NCI-H1417 (cell line): ENCODE measurements around the gene CHST11.

Experiments used
- DNase-seq, 3 experiments: peaks; one replicate each; lab custom pipeline; 2025; lab: John Stamatoyannopoulos, UW

CHST11 gene

DNA sequence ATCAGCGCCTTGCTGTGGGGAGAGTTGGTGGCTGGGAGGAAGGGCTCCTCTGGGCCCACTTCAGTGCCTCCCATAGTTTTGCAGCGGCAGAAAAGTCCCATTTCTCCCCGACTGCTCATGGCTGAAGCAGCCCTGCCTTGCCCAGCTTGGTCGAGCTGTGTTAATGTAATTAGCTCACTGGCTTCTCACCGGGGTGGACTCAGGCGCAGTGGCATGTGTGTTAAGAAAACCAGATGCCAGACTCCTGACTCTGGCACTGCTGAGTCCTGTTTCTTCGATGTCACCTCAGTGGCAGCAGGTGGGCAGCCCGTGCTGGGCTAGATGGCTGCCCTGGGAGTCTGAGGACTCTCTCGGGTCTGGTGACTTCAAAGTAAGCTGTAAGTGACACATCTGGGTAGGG, 47.4 kb downstream of the CHST11 start:
- peak in 1 of 3 experiments; percentile 16 for DNase-seq

DNA sequence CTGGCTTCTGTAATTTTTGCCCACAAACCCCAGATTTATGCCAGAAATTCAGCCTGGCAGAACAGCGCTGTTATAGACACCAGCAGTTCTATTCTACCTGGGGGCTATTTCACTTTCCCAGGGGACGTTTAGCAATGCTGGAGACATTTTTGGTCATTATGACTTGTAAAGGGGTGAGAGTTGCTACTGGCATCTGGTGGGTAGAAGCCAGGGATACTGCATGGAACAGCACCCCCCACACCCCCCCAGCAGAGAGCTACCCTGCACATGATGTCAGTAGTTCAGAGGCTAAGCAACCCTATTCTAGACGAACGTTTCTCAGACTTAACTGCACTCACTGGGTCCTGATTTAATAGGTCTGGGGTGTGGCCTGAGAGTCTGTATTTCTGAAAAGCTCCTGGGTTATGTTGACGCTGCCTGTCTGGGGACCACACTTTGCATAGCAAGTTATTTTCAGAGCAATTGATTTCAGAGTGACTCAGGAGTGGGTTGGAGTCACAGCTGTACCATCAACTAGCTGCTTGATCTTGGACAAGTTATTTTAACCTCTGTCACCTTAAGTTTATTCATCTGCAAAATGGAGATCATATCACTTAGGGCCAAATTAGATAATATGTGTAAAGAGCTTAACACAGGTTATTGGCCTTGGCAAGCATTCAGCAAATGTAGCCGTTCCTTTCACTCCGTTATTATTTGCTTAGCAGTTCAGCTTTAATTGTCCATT, 48.5 kb downstream of the CHST11 start:
- peak; percentile 44 to 92 (median 64) for DNase-seq

DNA sequence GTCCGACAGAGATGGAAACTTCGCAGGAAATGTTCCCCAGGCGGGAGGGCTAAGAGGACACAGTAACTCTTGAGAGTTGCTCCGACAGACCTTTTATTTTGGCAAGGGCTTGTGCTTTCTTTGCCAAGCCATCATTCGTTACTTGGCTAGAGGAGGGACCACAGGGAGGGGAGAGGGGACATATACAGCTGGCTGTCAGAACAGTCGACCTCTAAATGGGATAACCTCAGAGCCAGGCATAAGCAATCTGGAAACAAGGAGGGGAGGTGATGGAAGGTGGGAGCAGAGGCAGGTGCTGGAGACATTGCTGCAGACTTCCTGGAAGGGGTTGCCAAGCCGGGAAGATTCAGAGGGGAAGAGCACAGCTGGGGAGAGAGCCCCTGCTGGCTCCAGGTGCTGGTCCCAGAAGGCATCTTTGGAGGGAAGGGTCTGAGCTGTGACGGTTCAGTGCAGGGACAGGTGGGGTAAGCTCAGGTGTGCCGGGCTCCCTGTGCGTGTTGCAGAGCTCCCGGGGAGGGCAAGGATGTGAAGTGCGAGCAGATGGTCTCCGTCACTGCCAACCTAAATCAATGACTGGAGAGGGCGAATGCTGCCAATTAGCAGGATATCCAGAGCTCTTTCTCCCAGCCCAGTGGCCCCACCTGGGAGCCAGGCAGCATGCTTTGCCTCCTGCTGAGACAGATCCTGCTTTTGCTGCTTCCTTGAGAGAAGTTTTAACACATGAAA, 50.1 kb downstream of the CHST11 start:
- DNase-seq: peak; percentile 89 to 97 (median 96)

DNA sequence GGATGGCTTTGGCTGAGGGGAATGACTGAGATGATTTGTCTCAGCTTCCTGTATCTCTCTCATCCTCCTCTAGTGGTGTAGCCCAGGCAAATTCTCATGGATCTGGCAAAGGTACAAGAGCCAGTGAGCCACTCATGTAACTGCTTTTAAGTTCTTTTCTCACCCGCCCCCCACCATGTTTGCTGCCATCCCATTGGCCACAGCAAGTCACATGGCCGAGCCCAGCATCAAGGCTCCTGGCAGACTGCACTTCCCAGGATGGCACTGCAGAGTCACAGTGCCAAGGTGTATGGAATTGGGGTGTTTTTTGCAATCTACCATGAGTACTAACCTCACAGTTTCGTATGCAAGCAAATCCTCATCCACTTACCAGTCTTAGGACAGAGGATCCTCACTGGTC, 50.9 kb downstream of the CHST11 start:
- DNase-seq: peak; percentile 44 to 74 (median 65)

DNA sequence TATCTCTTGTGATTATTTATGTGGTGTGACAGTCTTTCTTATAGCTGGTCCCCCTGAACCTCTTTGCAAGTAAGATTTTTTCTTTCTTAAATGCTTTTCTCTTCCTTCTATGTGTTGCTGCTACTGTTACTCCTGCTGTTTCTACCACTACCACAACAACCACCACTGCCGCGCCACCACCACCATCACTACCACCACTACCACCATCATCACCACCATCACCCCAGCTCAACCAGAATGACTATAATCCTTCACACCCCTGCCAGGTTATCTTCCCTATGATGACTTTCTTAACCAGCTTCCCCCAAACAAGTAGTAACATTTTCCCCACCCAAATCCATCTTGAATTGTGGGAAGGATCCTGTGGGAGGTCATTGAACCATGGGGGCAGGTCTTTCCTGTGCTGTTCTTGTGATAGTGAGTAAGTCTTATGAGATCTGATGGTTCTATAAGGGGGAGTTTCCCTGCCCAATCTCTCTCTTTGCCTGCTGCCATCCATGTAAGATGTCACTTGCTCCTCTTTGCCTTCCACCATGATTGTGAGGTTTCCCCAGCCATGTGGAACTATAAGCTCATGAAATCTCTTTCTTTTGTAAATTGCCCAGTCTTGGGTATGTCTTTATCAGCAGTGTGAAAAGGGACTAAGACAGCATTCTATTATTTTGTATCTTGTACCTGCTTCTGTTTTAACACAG, 52.2 kb downstream of the CHST11 start:
- DNase-seq: no peak

DNA sequence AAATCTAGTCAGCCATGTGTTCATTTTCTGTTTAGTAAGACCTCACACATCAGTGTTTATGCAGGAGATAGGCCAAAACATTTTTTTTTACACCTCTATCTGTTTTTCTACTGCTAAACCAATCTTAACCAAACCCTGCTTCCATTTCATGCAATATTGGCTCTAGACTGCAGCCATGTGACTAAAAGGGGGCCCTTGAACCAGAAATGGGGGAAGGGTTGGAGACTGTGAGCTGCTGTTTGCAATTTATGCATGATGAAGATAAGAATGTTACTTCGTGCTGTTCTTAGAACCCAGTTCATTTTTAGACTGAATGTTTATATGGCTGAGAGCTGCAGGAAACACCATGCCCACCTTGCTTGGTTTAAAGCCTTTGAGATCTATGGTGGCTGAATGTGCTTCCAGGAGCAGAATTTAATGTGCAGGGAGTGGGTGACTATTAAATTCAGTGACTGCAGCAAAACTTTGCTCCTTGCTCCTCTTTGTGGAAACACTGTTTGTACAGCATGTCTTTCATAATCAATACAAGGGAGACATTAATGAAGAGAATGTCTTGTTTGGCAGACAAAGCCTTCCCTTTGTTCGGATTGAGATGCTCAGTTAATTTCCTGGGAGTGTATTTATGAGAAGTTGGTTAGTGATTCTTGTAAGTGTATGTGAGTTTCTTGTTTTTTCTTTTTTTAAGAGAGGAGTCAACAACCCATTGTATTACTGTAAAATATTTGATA, 53.6 kb downstream of the CHST11 start:
- DNase-seq: no peak

DNA sequence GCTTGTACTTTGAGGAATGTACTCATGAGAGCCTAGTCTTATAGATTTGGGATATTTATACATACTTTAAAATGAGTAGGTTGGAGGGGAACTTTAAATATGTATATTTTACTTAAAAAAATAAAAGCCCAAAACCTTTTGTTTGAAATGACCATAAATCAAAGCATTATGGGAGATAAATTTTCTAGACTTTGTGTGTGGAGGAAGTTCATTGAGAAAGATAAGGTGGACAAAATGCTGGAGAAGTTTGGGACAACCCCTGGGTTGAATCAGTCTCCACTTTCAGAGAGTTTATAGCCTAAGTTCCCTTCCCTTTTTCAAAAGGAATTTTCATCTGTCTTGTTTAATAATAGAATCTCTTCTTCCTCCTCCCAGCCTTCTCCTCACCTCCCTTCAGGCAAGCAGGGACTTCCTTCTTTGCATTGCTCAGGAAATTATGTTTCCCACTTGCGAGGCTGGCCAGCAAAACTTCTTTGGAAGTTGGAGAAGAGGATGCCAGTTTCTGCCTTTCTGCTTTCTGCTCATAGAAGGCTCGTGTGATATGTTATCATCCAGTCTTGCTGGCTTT, 54.2 kb downstream of the CHST11 start:
- DNase-seq: no peak

DNA sequence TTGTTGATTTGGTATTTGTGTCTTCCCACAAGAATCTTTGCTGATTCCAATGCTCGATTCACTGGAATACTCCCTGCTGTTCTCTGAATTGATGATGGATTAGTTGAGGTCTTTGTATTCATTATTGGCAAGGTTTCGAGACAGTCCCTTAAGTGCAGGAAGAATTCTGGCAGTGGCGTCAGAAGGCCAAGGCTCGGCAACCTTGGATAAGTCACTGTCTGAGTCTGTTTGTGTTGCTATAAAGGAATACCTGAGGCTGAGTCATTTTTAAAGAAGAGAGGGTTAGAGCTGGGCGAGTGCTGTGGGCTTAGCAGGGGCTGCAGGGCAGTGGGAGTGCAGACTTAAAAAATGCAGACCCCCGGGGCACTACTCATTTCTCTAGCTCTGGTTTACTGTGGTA, 56.9 kb downstream of the CHST11 start:
- no peak for DNase-seq

DNA sequence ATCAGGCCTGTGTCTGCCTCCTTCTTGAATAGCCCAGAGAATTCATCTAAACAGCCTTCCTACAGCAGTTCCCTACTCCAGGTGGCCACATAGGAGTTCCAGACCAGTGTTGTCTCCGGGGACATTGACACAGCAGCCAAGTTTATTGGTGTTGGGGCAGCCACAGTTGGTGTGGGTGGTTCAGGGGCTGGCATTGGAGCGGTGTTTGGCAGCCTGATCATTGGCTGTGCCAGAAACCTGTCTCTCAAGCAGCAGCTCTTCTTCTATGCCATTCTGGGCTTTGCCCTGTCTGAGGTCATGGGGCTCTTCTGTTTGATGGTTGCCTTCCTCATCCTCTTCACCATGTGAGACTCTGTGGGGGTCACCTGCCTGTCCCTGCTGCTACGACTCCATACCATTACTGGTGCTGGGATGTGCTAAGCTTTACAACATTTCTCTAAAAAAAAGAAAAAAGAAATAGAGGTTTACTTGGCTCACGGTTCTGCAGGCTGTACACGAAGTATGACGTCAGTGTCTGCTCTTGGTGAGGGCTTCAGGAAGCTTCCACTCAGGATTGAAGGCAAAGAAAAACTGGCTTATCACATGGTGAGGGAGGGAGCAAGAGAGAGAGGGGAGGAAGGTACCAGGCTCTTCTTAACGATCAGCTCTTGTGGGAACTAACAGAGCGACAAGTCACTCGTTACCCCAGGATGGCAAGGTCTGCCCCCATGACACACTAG, 57.5 kb downstream of the CHST11 start:
- DNase-seq: no peak

DNA sequence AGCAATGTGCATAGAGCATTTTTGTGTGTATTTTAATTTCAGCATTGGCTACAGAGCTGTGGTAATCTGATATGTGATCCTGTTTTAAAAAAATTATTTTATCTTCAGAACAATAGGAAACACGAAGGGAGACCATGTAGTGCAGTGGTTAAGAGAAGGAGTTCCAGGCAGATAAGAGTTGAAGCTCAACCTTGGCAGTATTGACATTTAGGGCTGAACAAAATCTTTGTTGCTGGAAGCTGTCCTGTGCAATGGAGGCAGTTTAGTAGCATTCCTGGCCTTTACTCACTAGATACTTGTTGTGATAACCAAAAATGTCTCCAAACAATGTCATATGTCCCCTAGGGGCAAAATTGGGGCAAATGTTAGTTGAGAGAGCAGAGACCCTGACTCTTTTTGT, 59.2 kb downstream of the CHST11 start:
- DNase-seq: no peak

DNA sequence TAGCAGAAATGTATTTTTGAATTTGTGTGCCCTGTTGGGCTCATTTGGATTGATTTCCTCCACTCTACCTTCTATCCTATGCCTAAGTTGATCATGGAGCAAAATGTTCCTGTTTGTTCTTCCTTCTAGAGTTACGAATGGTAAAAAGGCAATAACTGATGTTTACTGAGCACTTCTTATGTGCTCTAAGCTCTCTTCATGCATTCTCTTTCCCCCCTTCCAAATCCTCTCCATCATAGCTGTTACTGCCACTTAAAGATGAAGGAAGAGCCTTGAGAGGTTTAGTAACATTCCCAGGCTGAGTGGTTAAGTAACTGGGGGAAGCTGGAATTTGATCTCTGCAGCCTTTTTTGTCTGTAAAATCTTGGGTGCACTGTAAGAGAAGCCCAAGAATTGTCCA, 60.1 kb downstream of the CHST11 start:
- DNase-seq: peak in 1 of 3 experiments; percentile 92

DNA sequence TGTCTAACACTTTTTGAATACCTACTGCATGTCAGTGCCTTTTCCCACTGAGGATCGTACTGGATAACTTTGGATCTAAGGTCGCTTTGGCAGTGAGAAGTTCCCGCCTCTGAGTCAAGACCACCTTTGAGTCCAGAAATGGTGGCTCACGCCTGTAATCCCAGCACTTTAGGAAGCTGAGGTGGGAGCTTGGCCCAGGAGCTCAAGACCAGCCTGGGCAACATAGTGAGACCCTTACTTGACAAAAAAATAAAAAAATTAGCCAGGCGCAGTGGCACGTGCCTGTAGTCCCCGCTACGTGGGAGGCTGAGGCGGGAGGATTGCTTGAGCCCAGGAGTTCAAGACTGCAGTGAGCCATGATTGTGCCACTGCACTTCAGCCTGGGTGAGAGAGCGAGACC, 61.1 kb downstream of the CHST11 start:
- DNase-seq: no peak

DNA sequence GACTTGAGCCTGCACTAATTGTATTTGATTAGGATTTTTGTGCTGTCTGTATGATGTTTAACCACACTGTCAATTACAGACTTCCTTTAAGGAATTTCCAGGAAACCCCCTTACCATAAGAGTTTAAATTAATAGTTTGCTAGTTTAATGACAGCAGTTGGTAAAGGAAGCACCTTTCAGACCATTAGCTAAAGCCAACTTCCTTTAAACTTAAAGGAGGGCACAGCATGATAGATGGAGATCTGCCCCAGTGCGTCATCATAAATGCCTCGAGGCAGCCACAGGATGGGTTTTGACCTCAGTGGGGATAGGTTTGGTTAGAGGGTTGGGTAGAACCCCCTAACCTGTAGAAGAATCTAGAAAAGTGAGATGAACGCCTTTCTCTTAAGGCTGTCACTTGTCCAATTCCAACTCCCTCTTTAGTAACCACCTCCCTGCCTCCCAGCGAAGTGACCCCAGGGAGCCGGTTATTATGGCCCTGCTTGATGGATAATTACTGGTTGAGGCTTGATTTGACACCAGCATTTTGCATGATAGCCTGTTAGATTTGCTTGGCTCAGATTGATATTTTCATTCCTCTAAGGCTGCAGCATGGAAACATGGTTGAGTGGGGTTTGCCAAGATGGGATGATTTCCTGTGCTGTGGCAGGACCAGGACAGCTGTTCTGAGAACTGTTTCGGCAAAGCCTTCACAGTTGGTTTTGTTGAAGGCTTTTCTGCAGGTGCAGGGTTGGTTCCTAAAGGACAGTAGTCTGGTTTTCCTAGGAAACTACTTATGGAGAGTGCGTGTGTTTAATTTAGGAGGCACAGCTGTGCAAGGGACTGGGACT, 62.7 kb downstream of the CHST11 start:
- peak in 2 of 3 experiments; percentile 82 to 94 for DNase-seq

DNA sequence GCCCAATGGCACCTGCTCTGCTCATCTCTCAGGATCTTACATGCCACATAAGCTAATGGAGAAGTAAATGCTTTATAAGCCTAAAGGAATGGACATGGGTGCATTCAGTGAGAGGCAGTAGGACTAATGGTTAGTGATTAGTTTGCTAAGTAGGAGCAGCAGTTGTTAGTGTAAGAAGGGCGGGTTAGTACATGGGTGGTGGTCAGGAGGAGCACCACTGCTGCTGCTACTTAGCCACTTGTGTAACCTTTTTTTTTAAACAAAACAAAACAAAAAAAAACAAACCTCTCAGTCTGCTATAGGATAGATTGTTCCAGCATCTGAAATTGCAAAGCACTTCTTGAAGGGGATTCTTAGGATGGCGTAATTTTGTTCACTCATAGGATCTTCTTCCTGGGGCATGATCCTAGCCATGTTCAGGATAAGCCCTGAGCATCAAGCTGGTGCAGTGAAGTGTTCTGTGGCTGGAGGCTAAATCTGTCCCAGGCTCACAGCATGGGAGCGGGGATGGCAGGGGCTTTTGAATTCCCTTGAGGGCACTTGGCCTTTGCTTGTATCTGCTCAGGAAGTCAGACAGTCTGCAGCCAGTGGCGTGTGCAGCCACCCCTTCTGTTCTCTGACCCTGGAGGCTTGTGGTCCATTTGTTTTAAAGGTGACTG, 63.6 kb downstream of the CHST11 start:
- DNase-seq: peak; percentile 66 to 84 (median 74)

DNA sequence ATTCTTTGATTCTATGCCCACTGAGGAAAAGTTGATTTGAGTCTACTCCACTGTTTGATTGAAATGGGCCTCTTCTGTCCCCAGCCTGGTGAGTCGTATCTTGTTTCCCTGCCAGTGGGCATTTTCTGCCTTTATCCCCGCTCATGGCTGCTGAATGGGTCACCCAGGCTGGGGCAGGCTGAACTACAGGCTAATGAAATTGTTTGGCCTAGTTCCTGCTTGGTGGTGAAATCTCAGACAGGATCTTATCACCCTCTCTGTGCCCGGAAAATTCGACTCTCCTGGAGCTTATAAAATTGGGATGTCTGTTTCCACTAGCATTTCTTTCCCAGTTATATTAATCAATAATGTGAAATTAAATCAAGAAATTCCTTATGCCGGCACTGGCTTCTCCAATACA, 65.0 kb downstream of the CHST11 start:
- no peak for DNase-seq

DNA sequence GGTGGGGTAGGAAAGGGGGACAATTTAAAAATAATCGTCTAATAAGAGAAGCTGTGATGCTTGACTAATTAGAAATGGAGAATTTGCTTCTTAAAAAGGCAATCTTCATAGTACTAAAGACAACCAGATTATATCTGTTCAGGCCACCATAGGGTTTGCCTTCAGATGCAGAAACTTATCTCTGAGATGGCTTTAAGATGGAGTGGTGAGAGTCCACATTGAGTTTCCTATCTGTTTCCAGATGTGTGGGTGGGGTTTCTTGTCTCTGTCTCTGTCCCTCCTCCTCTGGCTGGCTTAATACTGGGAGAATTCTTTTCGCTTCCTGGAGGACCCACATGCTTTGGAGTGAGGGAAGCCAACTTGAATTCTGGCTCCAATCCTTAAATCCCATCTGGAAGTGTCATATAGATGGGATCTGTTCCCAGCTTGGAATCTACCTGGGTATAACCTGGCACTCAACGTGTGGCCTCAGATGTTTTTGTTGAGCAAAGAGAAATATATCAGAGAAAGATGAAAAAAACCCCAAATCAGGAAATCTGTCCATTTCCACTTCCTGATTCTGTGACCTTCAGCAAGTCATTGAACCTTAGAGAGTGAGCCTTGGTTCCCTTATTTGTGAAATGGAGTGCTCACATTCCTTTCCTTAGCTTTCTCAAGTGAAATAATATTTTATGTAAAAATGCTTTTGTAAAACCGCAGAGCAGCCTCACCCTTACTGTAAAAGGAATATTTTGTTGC, 66.4 kb downstream of the CHST11 start:
- no peak for DNase-seq

DNA sequence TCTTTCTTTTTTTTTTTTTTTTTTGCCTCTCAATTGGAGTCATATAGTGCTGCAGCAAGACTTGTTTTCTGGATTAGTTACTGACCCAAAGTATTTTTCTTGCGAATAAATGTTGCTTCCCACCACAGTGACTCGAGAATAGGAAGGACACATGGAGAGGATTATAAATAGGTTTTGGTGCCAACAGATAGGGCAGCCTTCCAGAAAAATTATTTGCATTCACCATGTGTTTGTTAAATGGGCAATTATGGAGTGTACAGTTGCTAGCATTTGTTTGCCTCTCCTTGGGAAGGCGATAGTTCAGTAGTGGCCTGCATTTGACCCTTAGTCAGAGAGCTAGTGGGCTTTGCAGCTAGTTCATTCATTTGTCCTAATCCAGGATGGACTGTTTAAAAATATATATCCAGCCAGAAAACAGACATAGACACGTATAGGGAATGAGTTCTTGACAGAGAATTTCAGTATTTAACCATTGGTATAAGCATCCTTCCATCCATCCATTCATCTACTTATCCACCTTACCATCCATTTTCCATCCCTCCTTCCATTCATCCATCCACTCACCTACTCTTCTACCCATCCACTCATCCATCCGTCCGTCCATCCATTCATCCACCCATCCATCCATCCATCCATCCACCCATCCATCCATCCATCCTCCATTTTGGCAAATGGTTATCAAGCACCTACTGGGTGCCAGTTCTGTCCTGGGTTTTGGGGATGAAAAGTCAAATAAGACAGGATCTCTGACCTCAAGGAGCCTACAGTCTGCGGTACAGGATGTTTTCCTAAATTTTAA, 67.5 kb downstream of the CHST11 start:
- DNase-seq: peak in 2 of 3 experiments; percentile 28 to 79

DNA sequence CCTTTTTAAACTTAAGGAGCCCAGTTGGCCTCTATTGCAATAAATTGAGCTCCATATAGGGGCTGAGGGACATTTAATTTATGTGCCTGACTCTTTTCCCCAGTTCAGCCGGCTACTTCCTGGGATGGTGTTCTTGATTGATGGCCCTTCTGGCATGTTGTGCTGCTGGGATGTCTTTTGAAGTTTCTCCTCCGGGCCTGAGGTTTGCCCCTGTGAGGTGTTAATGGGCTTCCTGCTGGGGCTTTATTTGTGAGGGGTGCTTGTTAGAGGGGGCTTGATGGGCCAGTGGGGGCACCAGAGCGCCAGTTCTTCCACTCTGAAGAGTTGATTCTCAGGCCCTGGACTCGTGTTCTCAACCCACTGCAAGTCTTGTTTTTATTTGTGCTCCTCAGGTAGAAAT, 69.6 kb downstream of the CHST11 start:
- peak in 1 of 3 experiments; percentile 40 for DNase-seq
